ENCODE measurements around the gene TPSD1.

- TF ChIP-seq CTCF (conservative IDR thresholded peaks at IDR 0.05; ENCODE audit: low read depth in 2 of 2), result no peak
- no peak for TF ChIP-seq REST (IDR thresholded peaks at IDR 0.05; ENCODE audit: unreplicated experiment)
- no peak for TF ChIP-seq EZH2 (IDR thresholded peaks at IDR 0.05; ENCODE audit: low read depth, unreplicated experiment)
- no peak for TF ChIP-seq POLR2AphosphoS5 (IDR thresholded peaks at IDR 0.05; ENCODE audit: low read depth)
- TF ChIP-seq JUNB (IDR thresholded peaks at IDR 0.05; ENCODE audit: unreplicated experiment), result no peak
- TF ChIP-seq EZH2phosphoT487 (IDR thresholded peaks at IDR 0.05; ENCODE audit: unreplicated experiment), result no peak
Measured at GRCh38 chr16:1214719-1215118, 41.1 kb upstream of the TPSD1 start.
